Endodermal cell (in vitro differentiated cells): Measurements from ENCODE around the gene SMTN. TPM values are rescaled to one million over a fixed set of nuclear protein-coding genes. Genes with fewer than 3 reads are reported as not detected.
A peak's percentile ranks its signal among the peaks of the same experiment; 100 is the strongest.

Experiments used
- DNase-seq: peaks from one replicate; pipeline ENCODE4 v3.0.0-alpha.2; 2017
- H3K27ac ChIP-seq: 2 replicates; pipeline ENCODE4 v1.5.1; 2013; ENCODE audit warnings: mild to moderate bottlenecking, low read depth, low read length, moderate library complexity
- H3K27me3 ChIP-seq: 2 replicates; pipeline ENCODE4 v1.6.1; 2013; ENCODE audit warnings: mild to moderate bottlenecking, low read length, moderate library complexity; ENCODE audit not compliant: insufficient read depth, control insufficient read depth, poor library complexity, severe bottlenecking
- H3K36me3 ChIP-seq: 2 replicates; pipeline ENCODE4 v1.7.0; 2013; ENCODE audit warnings: mild to moderate bottlenecking, low read length, moderate library complexity; ENCODE audit not compliant: control insufficient read depth, insufficient read depth
- H3K4me1 ChIP-seq: one replicate; pipeline ENCODE4 v1.7.0; 2013; ENCODE audit warnings: low read length; ENCODE audit not compliant: control insufficient read depth, insufficient read depth
- H3K4me3 ChIP-seq: 2 replicates; pipeline ENCODE4 v1.5.1; 2013; ENCODE audit warnings: mild to moderate bottlenecking, low read length, moderate library complexity
- H3K9ac ChIP-seq: 2 replicates; pipeline ENCODE4 v1.6.1; 2013; ENCODE audit warnings: mild to moderate bottlenecking, low read length, moderate library complexity; ENCODE audit not compliant: poor library complexity, severe bottlenecking; ENCODE audit errors: extremely low read depth
- H3K9me3 ChIP-seq: 2 replicates; pipeline ENCODE4 v1.6.1; 2013; ENCODE audit warnings: mild to moderate bottlenecking, low read length, moderate library complexity; ENCODE audit not compliant: control insufficient read depth
- H3K27ac Mint-ChIP-seq: 2 replicates; pipeline ENCODE4 v1.8.0; 2020; ENCODE audit warnings: mixed read lengths
- H3K27me3 Mint-ChIP-seq: 2 replicates; pipeline ENCODE4 v1.8.0; 2021; ENCODE audit warnings: mild to moderate bottlenecking, mixed read lengths; ENCODE audit not compliant: insufficient read depth
- H3K36me3 Mint-ChIP-seq: 2 replicates; pipeline ENCODE4 v1.8.0; 2020; ENCODE audit warnings: low read depth, mixed read lengths
- H3K4me1 Mint-ChIP-seq: 2 replicates; pipeline ENCODE4 v1.8.0; 2020; ENCODE audit warnings: mixed read lengths
- H3K4me3 Mint-ChIP-seq: 2 replicates; pipeline ENCODE4 v1.8.0; 2020; ENCODE audit warnings: mild to moderate bottlenecking, moderate library complexity, mixed read lengths
- H3K9me3 Mint-ChIP-seq: 2 replicates; pipeline ENCODE4 v1.8.0; 2020; ENCODE audit warnings: mild to moderate bottlenecking, mixed read lengths
- WGBS, 2 experiments: methylation state at CpG; one replicate each; pipeline versions ENCODE4 v1.1.5 to v1.1.7; 2013; ENCODE audit warnings: missing lambda C conversion rate in 2 of 2, mixed read lengths in 1 of 2; ENCODE audit not compliant: insufficient coverage in 1 of 2, insufficient read length in 1 of 2; 5-methylcytosine and 5-hydroxymethylcytosine counted together
- total RNA-seq, 2 donors: library from RNA; stranded (reverse); fragmentation: NEBNext Ultra II Directional in 1 of 2; extraction: Animal tissue kit (Norgen Biotek cat#: 25700) in 1 of 2; gene quantifications; 2 replicates in 1 of 2; 3 replicates in 1 of 2; pipeline ENCODE4 v1.2.1, GENCODE V29; 2021
- TF ChIP-seq, protein P1 (sequence below): fragments of 200-600 bp; sonication (generic); conservative IDR thresholded peaks from 2 replicates; pipeline ENCODE4 v1.5.0; 2021; ENCODE audit warnings: antibody characterized with exemption, mild to moderate bottlenecking

SMTN gene
- total RNA-seq, 2 donors from 2014 or later, result 23.6 to 35.8 TPM

- H3K27ac ChIP-seq, result peak overlapping the region; percentile 97
- Mint-ChIP-seq H3K27me3 (peaks cover 2% of the 10 kb centered on the region), H3K4me3 (peak overlapping the region; percentile 84), H3K9me3 (no peaks in the 10 kb centered on the region), H3K27ac (peak overlapping the region; percentile 100), H3K36me3 (no peaks in the 10 kb centered on the region), H3K4me1 (peaks cover 32% of the 10 kb centered on the region)
- 42 to 58% methylated on average over 3 to 5 of the region's 5 CpGs for WGBS, 2 experiments
- H3K27me3 ChIP-seq, result no peaks in the 10 kb centered on the region
- H3K9me3 ChIP-seq, result no peaks in the 10 kb centered on the region
- no peak for DNase-seq
- peak overlapping the region; percentile 96 for H3K9ac ChIP-seq
- H3K4me1 ChIP-seq, result peaks cover 13% of the 10 kb centered on the region
- TF ChIP-seq, protein P1, sequence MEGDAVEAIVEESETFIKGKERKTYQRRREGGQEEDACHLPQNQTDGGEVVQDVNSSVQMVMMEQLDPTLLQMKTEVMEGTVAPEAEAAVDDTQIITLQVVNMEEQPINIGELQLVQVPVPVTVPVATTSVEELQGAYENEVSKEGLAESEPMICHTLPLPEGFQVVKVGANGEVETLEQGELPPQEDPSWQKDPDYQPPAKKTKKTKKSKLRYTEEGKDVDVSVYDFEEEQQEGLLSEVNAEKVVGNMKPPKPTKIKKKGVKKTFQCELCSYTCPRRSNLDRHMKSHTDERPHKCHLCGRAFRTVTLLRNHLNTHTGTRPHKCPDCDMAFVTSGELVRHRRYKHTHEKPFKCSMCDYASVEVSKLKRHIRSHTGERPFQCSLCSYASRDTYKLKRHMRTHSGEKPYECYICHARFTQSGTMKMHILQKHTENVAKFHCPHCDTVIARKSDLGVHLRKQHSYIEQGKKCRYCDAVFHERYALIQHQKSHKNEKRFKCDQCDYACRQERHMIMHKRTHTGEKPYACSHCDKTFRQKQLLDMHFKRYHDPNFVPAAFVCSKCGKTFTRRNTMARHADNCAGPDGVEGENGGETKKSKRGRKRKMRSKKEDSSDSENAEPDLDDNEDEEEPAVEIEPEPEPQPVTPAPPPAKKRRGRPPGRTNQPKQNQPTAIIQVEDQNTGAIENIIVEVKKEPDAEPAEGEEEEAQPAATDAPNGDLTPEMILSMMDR, result no peak
- H3K4me3 ChIP-seq, result peak overlapping the region; percentile 82
- H3K36me3 ChIP-seq, result no peaks in the 10 kb centered on the region
These were observed 812 bp upstream of the SMTN start for GRCh38 chr22:31080164-31080847.

GRCh38 chr22:31081963-31082605 lies 966 bp downstream of the SMTN start:
- peak overlapping the region; percentile 96 for H3K9ac ChIP-seq
- DNase-seq, result no peak
- Mint-ChIP-seq H3K4me1 (peaks cover 32% of the 10 kb centered on the region), H3K27ac (peak overlapping the region; percentile 58), H3K36me3 (no peaks in the 10 kb centered on the region), H3K27me3 (peaks cover 2% of the 10 kb centered on the region), H3K4me3 (peak overlapping the region; percentile 84), H3K9me3 (no peaks in the 10 kb centered on the region)
- H3K27me3 ChIP-seq, result no peaks in the 10 kb centered on the region
- TF ChIP-seq, protein P1, result no peak
- H3K36me3 ChIP-seq, result no peaks in the 10 kb centered on the region
- H3K4me3 ChIP-seq, result peak overlapping the region; percentile 82
- no peak overlapping the region for H3K27ac ChIP-seq
- 96 to 98% methylated on average over 4 of the region's 6 CpGs for WGBS, 2 experiments
- H3K4me1 ChIP-seq, result peaks cover 13% of the 10 kb centered on the region
- no peaks in the 10 kb centered on the region for H3K9me3 ChIP-seq

- H3K27ac ChIP-seq, result no peak overlapping the region
- H3K9ac ChIP-seq, result no peak overlapping the region
- no peaks in the 10 kb centered on the region for H3K36me3 Mint-ChIP-seq
- no peak overlapping the region for H3K4me3 ChIP-seq
- H3K4me1 ChIP-seq, result peaks cover 13% of the 10 kb centered on the region
- H3K4me1 Mint-ChIP-seq, result peaks cover 32% of the 10 kb centered on the region
- no peaks in the 10 kb centered on the region for H3K27me3 ChIP-seq
- WGBS, 2 experiments, result 90 to 92% methylated on average over 5 to 11 of the region's 11 CpGs
- no peaks in the 10 kb centered on the region for H3K9me3 ChIP-seq
- peak overlapping the region; percentile 58 for H3K27ac Mint-ChIP-seq
- no peaks in the 10 kb centered on the region for H3K9me3 Mint-ChIP-seq
- H3K4me3 Mint-ChIP-seq, result peak overlapping the region; percentile 84
- no peaks in the 10 kb centered on the region for H3K36me3 ChIP-seq
- peaks cover 2% of the 10 kb centered on the region for H3K27me3 Mint-ChIP-seq
- TF ChIP-seq, protein P1, result peak; percentile 80
- DNase-seq, result peak; percentile 87
These were observed 1.7 kb downstream of the SMTN start for GRCh38 chr22:31082606-31083376.
